Naive thymus-derived CD4-positive, alpha-beta T cell (primary cell): Measurements from ENCODE around the gene COL21A1. TPM values are rescaled to one million over a fixed set of nuclear protein-coding genes. Genes with fewer than 3 reads are reported as not detected.

Source experiments
- ATAC-seq: fragments of 150-1000 bp; cut with Tn5 transposase; 2 replicates; pipeline ENCODE4 v1.10.0; 2021; ENCODE audit warnings: mild to moderate bottlenecking, moderate library complexity
- CTCF ChIA-PET: fragments of 350-600 bp; sonication (Branson Sonifier 250); formaldehyde crosslinking; loops from one replicate; lab custom pipeline; 2021; ENCODE audit warnings: antibody characterized with exemption; lab: Charles Lee
- POLR2A ChIA-PET: fragments of 350-600 bp; sonication (Branson Sonifier 250); formaldehyde crosslinking; loops from one replicate; lab custom pipeline; 2021; ENCODE audit warnings: antibody characterized with exemption, inconsistent platforms; lab: Charles Lee
- DNase-seq, 9 donors: peaks; one replicate each; pipeline versions ENCODE4 v3.0.0 to v3.0.0-alpha.2; 2020 to 2022; ENCODE audit warnings: mixed read lengths in 1 of 9
- H3K27ac ChIP-seq: one replicate; pipeline ENCODE4 v1.7.0; 2013; ENCODE audit warnings: mild to moderate bottlenecking, low read depth, low read length, moderate library complexity
- H3K27me3 ChIP-seq, 2 donors: one replicate each; pipeline ENCODE4 v1.7.0; 2013; ENCODE audit warnings: low read length in 2 of 2, mild to moderate bottlenecking in 2 of 2, moderate library complexity in 2 of 2; ENCODE audit not compliant: control insufficient read depth in 2 of 2, insufficient read depth in 2 of 2
- H3K36me3 ChIP-seq, 3 experiments: 1 replicate in 2 of 3; 2 replicates in 1 of 3; pipeline ENCODE4 v1.7.0; 2013; ENCODE audit warnings: low read length in 3 of 3, mild to moderate bottlenecking in 3 of 3, moderate library complexity in 1 of 3; ENCODE audit not compliant: insufficient read depth in 3 of 3, control insufficient read depth in 2 of 3
- H3K4me1 ChIP-seq, 2 donors: one replicate each; pipeline ENCODE4 v1.7.0; 2013; ENCODE audit warnings: low read length in 2 of 2, mild to moderate bottlenecking in 2 of 2, moderate library complexity in 1 of 2; ENCODE audit not compliant: control insufficient read depth in 2 of 2, insufficient read depth in 2 of 2
- H3K4me3 ChIP-seq: 2 replicates; pipeline ENCODE4 v1.7.0; 2013; ENCODE audit warnings: mild to moderate bottlenecking, low read length
- H3K9me3 ChIP-seq, 3 experiments: 1 replicate in 2 of 3; 2 replicates in 1 of 3; pipeline ENCODE4 v1.7.0; 2013; ENCODE audit warnings: low read length in 3 of 3; ENCODE audit not compliant: control insufficient read depth in 2 of 3
- H3K27ac Mint-ChIP-seq, 9 donors: one replicate each; pipeline ENCODE4 v1.8.0; 2020 to 2022; ENCODE audit warnings: mixed read lengths in 9 of 9, mild to moderate bottlenecking in 8 of 9, moderate library complexity in 5 of 9, inconsistent platforms in 2 of 9
- H3K27me3 Mint-ChIP-seq, 5 donors: one replicate each; pipeline ENCODE4 v1.8.0; 2021 to 2022; ENCODE audit warnings: mixed read lengths in 5 of 5, mild to moderate bottlenecking in 1 of 5
- H3K36me3 Mint-ChIP-seq, 5 donors: one replicate each; pipeline ENCODE4 v1.8.0; 2020 to 2022; ENCODE audit warnings: mixed read lengths in 5 of 5, mild to moderate bottlenecking in 3 of 5, inconsistent platforms in 1 of 5
- H3K4me1 Mint-ChIP-seq, 7 donors: one replicate each; pipeline ENCODE4 v1.8.0; 2020 to 2022; ENCODE audit warnings: mixed read lengths in 7 of 7, mild to moderate bottlenecking in 3 of 7, inconsistent platforms in 1 of 7
- H3K4me3 Mint-ChIP-seq, 10 donors: one replicate each; pipeline ENCODE4 v1.8.0; 2020 to 2022; ENCODE audit warnings: mild to moderate bottlenecking in 10 of 10, mixed read lengths in 10 of 10, moderate library complexity in 6 of 10, inconsistent platforms in 2 of 10
- H3K9me3 Mint-ChIP-seq, 11 donors: one replicate each; pipeline ENCODE4 v1.8.0; 2020 to 2022; ENCODE audit warnings: mixed read lengths in 11 of 11, mild to moderate bottlenecking in 4 of 11, inconsistent platforms in 1 of 11, moderate library complexity in 1 of 11
- intact Hi-C, 2 donors: fragments of 100-400 bp; cut with micrococcal nuclease; formaldehyde crosslinking; loops; one replicate each; pipeline ENCODE4 v1.15.1; 2023
- polyA plus RNA-seq, 2 donors: library from polyadenylated mRNA; unstranded; fragments of 300-500 nt; fragmentation: Illumina TruSeq; gene quantifications; one replicate each; pipeline ENCODE4 v1.2.3, GENCODE V29; 2021
- total RNA-seq, 6 experiments: library from RNA in 5 of 6; stranded (reverse) in 5 of 6; gene quantifications; 1 replicate in 5 of 6; 2 replicates in 1 of 6; pipeline ENCODE4 v1.2.3 and lab custom pipeline; 2021 to 2026

Gene COL21A1
- total and polyA plus RNA-seq, 7 experiments from 2014 or later = not detected

GRCh38 chr6:56242346-56242745 lies 5.0 kb downstream of the COL21A1 start:
- CTCF ChIA-PET = no interaction called here
- no peak overlapping the region for H3K27ac Mint-ChIP-seq

GRCh38 chr6:56241124-56241802 lies 6.1 kb downstream of the COL21A1 start:
- POLR2A ChIA-PET = no interaction called here
- Mint-ChIP-seq H3K9me3 (peaks cover 0 to 3% (median 0%) of the 10 kb centered on the region in 11 donors), H3K4me3 (no peak overlapping the region)

More at GRCh38 chr6:56242346-56242745, 5.0 kb downstream of the COL21A1 start:
- Histone ChIP-seq H3K4me1 (no peaks in the 10 kb centered on the region), H3K36me3 (no peaks in the 10 kb centered on the region), H3K4me3 (no peak overlapping the region), H3K27me3 (no peaks in the 10 kb centered on the region), H3K9me3 (no peaks in the 10 kb centered on the region), H3K27ac (no peak overlapping the region)
- intact Hi-C loops = no loop called here
- Mint-ChIP-seq H3K27me3 (peaks cover 0 to 5% (median 0%) of the 10 kb centered on the region in 5 donors), H3K4me3 (no peak overlapping the region), H3K36me3 (no peaks in the 10 kb centered on the region), H3K9me3 (peaks cover 0 to 3% (median 0%) of the 10 kb centered on the region in 11 donors), H3K4me1 (peaks cover 0 to 1% (median 0%) of the 10 kb centered on the region in 7 donors)
- POLR2A ChIA-PET = no interaction called here
- ATAC-seq (no peak), DNase-seq (no peak)

GRCh38 chr6:56238352-56238751 lies 9.0 kb downstream of the COL21A1 start:
- H3K27me3 Mint-ChIP-seq = no peaks in the 10 kb centered on the region
- H3K9me3 Mint-ChIP-seq = peaks cover 0 to 3% (median 0%) of the 10 kb centered on the region in 11 donors
- H3K36me3 Mint-ChIP-seq = no peaks in the 10 kb centered on the region
- Histone ChIP-seq H3K36me3 (no peaks in the 10 kb centered on the region), H3K4me3 (no peak overlapping the region), H3K4me1 (no peaks in the 10 kb centered on the region), H3K9me3 (no peaks in the 10 kb centered on the region), H3K27me3 (no peaks in the 10 kb centered on the region), H3K27ac (no peak overlapping the region)
- no peak overlapping the region for H3K4me3 Mint-ChIP-seq
- ATAC-seq = no peak
- no peaks in the 10 kb centered on the region for H3K4me1 Mint-ChIP-seq
- ChIA-PET POLR2A (no interaction called here), CTCF (no interaction called here)
- H3K27ac Mint-ChIP-seq = no peak overlapping the region
- intact Hi-C loops = no loop called here
- DNase-seq = no peak

More at GRCh38 chr6:56241124-56241802, 6.1 kb downstream of the COL21A1 start:
- no peaks in the 10 kb centered on the region for H3K9me3 ChIP-seq
- CTCF ChIA-PET = no interaction called here
- no peaks in the 10 kb centered on the region for H3K27me3 ChIP-seq
- H3K4me1 Mint-ChIP-seq = peaks cover 0 to 1% (median 0%) of the 10 kb centered on the region in 7 donors
- ATAC-seq = no peak
- no peaks in the 10 kb centered on the region for H3K36me3 Mint-ChIP-seq
- H3K4me3 ChIP-seq = no peak overlapping the region
- peaks cover 0 to 4% (median 0%) of the 10 kb centered on the region in 5 donors for H3K27me3 Mint-ChIP-seq
- intact Hi-C loops = no loop called here
- no peaks in the 10 kb centered on the region for H3K36me3 ChIP-seq
- no peaks in the 10 kb centered on the region for H3K4me1 ChIP-seq
- no peak overlapping the region for H3K27ac ChIP-seq
- H3K27ac Mint-ChIP-seq = no peak overlapping the region
- no peak for DNase-seq

GRCh38 chr6:56235245-56235644 lies 12.1 kb downstream of the COL21A1 start:
- no peaks in the 10 kb centered on the region for H3K36me3 ChIP-seq
- H3K9me3 Mint-ChIP-seq = peaks cover 0 to 5% (median 0%) of the 10 kb centered on the region in 11 donors
- ChIA-PET CTCF (no interaction called here), POLR2A (no interaction called here)
- H3K36me3 Mint-ChIP-seq = no peaks in the 10 kb centered on the region
- no peak overlapping the region for H3K27ac Mint-ChIP-seq
- intact Hi-C loops = no loop called here
- no peak for ATAC-seq
- H3K27me3 ChIP-seq = no peaks in the 10 kb centered on the region
- no peaks in the 10 kb centered on the region for H3K27me3 Mint-ChIP-seq
- H3K4me3 ChIP-seq = no peak overlapping the region
- no peaks in the 10 kb centered on the region for H3K4me1 ChIP-seq
- no peak for DNase-seq
- no peaks in the 10 kb centered on the region for H3K9me3 ChIP-seq
- H3K27ac ChIP-seq = no peak overlapping the region
- H3K4me1 Mint-ChIP-seq = no peaks in the 10 kb centered on the region
- H3K4me3 Mint-ChIP-seq = no peak overlapping the region

- no peaks in the 10 kb centered on the region for H3K9me3 ChIP-seq
- POLR2A ChIA-PET = no interaction called here
- Mint-ChIP-seq H3K9me3 (peaks cover 0 to 7% (median 1%) of the 10 kb centered on the region in 11 donors), H3K27me3 (no peaks in the 10 kb centered on the region), H3K4me1 (no peaks in the 10 kb centered on the region), H3K4me3 (no peak overlapping the region), H3K27ac (no peak overlapping the region), H3K36me3 (no peaks in the 10 kb centered on the region)
- no peaks in the 10 kb centered on the region for H3K27me3 ChIP-seq
- H3K4me3 ChIP-seq = no peak overlapping the region
- no peaks in the 10 kb centered on the region for H3K36me3 ChIP-seq
- intact Hi-C loops = no loop called here
- DNase-seq (no peak), ATAC-seq (no peak)
- H3K4me1 ChIP-seq = no peaks in the 10 kb centered on the region
- CTCF ChIA-PET = no interaction called here
- no peak overlapping the region for H3K27ac ChIP-seq
Measured at GRCh38 chr6:56232436-56232835, 14.9 kb downstream of the COL21A1 start.

- intact Hi-C loops = no loop called here
- ChIA-PET POLR2A (no interaction called here), CTCF (no interaction called here)
- H3K36me3 Mint-ChIP-seq = no peaks in the 10 kb centered on the region
- H3K4me1 Mint-ChIP-seq = no peaks in the 10 kb centered on the region
- H3K4me3 Mint-ChIP-seq = no peak overlapping the region
- Histone ChIP-seq H3K4me1 (no peaks in the 10 kb centered on the region), H3K9me3 (no peaks in the 10 kb centered on the region), H3K36me3 (no peaks in the 10 kb centered on the region), H3K4me3 (no peak overlapping the region), H3K27ac (no peak overlapping the region), H3K27me3 (no peaks in the 10 kb centered on the region)
- DNase-seq (no peak), ATAC-seq (no peak)
- no peaks in the 10 kb centered on the region for H3K27me3 Mint-ChIP-seq
- H3K9me3 Mint-ChIP-seq = peaks cover 0 to 7% (median 1%) of the 10 kb centered on the region in 11 donors
- H3K27ac Mint-ChIP-seq = no peak overlapping the region
Measured at GRCh38 chr6:56231827-56232226, 15.6 kb downstream of the COL21A1 start.

GRCh38 chr6:56230976-56231566 lies 16.3 kb downstream of the COL21A1 start:
- POLR2A ChIA-PET = no interaction called here
- Mint-ChIP-seq H3K27ac (no peak overlapping the region), H3K27me3 (no peaks in the 10 kb centered on the region), H3K4me3 (no peak overlapping the region), H3K36me3 (no peaks in the 10 kb centered on the region), H3K4me1 (no peaks in the 10 kb centered on the region), H3K9me3 (peaks cover 0 to 7% (median 1%) of the 10 kb centered on the region in 11 donors)
- H3K27ac ChIP-seq = no peak overlapping the region
- DNase-seq = no peak
- CTCF ChIA-PET = no interaction called here
- no peaks in the 10 kb centered on the region for H3K36me3 ChIP-seq
- H3K27me3 ChIP-seq = no peaks in the 10 kb centered on the region
- no peak overlapping the region for H3K4me3 ChIP-seq
- intact Hi-C loops = no loop called here
- ATAC-seq = no peak
- H3K4me1 ChIP-seq = no peaks in the 10 kb centered on the region
- no peaks in the 10 kb centered on the region for H3K9me3 ChIP-seq
